GM19455 (cell line): ENCODE results near the gene ABLIM2.

Source experiments
- ATAC-seq: cut with Tn5 transposase; IDR thresholded peaks from one replicate; pipeline ENCODE4 v1.9.1; 2021; ENCODE audit not compliant: unreplicated experiment

ABLIM2 gene

DNA sequence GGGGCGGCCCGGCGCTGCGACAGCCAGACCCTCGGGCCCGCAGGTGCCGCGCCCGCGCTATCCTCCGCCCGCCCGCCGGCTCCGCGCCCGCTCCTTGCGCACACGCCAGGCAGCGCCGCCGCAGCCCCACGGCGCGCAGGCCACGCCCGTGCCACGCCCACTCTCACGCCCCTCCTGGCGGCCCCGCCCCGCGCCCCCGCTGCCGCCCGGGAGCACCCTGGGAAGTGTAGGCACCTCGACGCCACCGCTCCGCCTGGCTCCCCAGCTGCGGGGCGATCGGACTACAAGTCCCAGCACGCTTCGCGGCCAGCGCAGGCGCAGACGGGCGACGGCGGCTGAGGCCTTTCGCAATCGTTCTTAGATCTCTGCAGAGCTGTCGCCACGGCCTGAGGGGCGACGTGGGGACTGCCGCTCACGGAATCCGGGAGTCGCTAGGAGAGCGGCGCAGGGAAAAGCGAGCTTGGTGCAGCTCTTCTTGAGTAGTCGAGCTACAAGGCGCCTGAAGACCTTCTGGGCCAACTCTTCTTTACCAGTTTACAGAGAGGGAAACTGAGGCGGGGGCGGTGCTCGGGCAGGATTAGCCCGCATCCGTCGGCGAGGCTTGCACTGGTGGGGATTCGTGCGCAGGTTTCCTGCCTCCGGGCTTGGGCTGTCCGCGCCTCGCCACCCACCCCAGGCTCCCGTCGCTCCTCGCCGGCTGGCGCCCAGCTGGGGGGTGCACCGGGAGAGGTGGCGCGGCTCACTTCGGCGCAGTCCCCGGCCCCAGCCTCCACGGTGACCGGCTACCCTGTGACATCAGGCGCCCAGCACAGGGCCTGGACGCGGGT is at the start of gene ABLIM2:
ABLIM2 (minus strand) TSS at position 104 of the 827 bp plus-strand sequence. CDS start 124 bp downstream, outside the sequence.
- ATAC-seq: peak; percentile 96

DNA sequence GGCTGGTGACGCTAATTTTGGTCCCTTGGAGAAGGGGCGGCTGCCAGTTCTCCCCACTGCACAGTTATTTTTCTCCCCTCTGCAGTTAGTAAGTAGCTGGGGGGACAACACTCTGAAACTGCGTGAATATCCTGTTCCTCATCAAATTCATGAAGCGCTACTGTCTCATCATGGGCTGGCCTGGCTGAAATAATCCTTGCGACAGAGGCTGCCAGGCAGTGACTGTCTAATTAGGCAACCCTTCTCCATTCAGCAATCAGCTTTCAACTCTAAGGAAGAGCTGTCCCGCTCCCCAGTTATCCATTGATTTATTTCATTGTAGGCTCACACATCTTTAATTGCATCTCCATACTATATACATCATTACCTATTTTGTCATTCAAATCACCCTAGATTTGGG is 48.7 kb upstream of the ABLIM2 start:
- ATAC-seq: no peak

DNA sequence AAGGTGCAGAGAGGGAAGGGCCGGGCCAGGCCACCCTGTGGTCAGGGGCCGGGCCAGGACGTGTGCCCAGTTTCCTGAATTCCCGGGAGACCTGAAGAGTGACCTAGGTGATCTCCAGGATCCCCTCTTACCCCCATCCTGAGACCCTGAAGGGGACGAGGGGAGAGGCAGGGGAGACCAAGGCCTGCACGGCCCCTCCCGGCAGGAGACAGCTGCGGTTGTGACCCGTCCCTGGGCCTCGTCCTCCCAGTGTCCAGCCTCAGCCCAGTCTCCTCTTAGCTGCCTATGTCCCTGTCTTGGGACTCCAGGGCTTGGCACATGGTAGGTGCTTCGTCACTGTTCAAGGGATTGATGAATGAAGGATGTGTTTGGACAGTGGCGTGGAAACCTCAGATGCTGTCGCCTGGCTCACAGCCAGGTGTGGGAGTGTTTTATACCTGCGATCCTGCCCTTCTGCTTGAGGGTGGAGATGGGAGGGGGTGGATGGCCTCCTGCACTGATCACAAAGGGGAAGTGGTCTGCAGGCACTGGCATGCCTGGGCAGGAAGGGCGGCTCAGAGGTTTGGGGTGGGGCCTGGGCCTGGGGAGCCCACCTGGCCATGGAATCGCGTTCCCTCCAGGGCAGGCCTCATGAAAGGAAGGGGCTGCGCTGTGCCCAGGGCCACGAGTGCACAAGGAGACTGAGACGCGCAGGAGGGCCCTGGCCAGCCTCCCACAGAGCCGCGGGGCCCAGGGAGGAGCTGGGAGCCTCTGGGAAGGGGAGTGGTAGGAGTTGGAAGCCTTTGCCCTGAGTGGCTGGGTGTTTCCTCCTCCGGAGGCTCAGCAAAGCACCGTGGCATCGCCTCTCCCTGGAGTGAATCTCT is 47.4 kb upstream of the ABLIM2 start:
- no peak for ATAC-seq

DNA sequence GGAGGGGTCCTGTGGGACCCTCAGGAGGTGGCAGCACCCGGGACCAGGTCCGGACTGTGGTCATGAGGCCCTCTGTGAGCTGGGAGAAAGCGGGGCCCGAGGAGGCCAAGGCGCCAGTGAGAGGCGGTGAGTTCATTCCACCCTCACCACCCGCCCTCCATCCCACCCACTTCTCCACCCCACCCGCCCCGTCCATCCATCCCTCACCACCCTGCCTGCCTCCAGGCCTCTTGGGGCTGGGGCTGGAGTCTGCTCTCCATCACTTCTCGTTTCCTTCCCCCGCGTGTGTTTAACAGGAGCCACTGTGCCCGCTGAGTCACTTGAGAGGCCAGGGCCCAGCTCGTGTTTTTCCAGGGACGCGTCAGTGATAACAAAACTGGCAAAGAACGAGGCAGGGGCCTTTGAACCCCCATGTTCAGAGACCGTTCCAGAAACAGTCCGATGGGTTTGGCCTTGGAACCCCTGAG is 46.7 kb upstream of the ABLIM2 start:
- no peak for ATAC-seq

DNA sequence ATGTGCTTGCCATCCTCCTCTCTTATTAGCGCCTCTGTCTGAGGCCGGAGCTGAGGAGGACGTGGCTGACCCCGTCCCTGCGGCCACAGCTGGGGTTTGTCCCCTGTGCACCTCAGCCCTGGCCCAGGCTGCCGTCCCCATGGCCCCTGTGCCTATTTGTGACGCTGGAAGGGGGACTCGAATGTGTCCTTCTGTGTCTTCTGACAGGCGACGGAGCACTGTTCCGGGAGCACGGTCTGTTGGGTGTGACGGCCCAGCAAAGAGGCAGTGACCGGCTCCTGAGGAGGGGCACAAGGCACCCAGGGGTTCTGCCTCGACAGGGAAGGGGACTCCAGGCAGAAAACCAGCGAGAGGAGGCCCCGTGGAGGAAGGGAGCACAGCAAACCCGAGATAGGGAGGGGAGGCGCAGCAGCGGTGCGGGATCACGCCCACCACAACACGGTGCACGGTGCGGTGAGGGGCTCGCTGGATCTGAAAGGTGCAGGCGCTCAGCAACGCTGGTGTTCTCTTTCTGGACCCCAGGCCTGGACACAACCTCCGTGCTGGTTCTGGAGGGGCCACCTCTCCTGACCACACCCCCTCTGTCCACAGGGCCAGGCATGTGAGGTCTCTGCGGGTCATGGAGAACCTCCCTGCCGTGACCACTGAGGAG is 46.1 kb upstream of the ABLIM2 start:
- ATAC-seq: no peak

DNA sequence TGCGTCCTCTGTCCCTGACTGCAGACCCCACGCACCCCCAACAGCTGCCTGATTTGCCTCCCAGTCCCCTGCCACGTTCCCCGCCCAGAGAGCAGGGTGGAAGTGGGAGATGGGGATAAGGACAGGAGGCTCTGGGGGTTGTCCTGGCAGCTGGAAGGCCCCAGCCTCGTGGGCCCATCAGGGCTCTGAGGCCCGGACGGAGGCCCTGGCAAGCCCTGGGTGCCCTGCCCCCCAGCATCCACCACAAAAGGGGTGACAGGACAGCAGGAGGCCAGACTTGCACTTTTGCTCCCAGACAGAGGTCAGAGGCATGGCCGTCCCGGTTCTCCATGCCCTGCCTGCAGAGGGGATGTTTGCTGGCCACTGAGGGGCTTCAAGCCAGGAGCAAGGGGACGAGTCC is 45.2 kb upstream of the ABLIM2 start:
- ATAC-seq: no peak

DNA sequence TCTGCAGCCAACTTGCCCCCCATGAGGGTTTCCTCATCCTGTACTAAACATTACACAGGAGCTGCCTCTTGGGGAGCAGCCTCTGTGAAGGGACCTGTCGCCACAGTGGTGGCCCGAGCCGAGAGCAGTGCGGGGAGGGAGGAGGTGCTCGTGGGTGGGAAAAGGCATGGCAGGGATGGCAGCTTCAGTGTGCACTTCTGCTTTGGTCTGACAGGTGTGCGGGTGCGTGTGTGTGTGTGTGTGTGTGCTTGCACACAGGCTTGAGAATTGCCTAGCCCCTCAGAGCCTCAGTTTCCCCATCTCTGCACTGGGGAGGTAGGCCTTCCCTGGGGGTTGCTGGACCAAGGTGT is 44.4 kb upstream of the ABLIM2 start:
- ATAC-seq: no peak

DNA sequence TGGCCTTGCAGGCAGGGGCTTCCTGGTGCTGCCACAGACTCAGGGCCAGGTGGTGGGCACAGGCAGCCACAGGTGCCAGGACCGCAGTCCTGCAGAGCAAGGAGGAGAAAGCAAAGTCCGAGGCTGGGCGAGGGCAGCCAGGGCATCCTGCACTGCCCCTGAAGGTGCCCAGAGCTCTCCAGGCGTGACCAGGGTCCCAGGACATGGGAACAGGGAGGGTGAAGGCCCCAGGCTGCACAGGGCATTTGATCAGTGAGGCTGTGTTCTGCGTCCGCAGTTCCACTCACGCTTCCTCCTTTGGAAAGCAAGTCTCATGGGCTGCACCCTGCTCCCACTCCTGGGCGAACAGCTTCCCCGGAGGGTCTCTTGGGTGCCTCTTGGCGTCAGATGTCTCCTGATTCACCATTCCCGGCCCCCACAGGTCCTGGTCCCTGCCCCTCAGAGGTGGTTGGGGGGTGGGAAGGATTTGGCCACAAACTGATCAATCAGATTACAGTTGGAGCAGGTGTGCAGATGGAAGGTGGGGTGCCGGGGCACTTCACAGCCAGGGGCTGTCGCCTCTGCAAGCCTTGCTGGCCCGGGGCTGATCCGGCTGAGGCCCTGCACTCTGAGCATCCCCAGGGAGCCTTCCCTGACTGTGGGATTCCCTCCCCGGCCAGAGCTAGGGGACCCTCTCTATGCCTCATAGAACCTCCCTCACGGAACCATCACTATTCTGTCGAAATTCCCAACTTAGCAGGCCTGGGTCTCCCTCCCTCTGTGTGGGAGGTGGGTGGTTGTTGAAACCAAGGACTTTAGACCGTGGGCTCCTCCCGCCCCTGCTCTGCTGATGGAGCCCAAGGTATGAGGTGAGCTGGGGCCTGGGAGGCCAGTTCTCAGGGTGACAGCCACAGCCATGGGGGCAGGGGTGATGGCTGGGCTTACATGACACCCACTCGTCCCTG is 43.8 kb upstream of the ABLIM2 start:
- no peak for ATAC-seq

DNA sequence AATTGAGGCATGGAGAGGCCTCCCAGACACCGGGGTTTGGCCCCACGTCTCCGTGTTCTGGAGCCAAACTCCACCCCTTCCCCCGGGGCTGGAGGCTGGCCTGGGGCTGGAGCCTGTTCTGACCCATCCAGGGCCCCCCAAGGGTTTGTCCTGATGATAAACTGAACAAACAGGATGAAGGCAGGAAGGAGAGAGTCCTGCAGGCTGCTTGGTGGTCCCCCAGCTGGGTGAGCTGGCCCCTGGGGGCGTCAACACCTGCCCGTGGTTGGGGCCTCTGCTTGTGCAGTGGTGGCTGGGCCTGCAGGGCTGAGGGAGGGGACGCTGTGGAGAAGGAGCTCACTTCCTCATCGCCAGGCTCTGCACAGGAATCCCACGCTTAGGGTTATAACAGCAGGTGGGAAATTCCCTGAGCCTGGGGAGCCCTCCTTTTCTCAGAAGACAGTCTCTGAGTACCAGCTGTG is 42.7 kb upstream of the ABLIM2 start:
- ATAC-seq: no peak

DNA sequence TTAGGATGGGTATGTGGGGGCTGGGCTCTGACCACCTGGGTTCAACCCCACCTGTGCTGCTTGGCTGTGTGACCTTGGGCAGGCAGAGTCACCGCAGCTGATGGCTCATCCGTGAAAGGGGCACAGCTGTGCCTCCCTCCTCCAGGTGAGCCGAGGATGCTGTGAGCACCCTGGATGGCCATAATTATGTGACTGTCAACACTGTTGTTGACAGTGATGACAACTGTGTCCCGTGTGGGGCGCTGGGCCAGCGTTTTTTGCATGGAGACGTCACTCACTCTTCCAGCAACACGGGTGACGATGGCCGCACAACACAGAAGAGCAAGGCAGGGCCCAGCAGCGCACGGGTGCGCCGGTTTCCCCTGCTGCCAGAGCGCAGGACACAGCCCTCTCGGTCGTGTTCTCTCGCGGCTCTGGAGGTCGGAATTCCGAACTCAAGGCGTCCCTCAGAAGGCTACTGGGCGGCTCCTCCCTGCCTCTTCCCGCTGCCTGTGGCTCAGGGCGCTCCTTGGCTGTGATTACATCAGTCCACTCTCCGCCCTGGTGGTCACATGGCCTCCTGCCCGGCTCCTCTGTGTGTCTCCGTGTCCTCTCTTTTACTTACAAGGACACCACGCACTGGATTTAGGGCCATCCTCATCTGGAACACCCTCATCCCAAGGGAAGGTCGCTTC is 41.8 kb upstream of the ABLIM2 start:
- no peak for ATAC-seq

DNA sequence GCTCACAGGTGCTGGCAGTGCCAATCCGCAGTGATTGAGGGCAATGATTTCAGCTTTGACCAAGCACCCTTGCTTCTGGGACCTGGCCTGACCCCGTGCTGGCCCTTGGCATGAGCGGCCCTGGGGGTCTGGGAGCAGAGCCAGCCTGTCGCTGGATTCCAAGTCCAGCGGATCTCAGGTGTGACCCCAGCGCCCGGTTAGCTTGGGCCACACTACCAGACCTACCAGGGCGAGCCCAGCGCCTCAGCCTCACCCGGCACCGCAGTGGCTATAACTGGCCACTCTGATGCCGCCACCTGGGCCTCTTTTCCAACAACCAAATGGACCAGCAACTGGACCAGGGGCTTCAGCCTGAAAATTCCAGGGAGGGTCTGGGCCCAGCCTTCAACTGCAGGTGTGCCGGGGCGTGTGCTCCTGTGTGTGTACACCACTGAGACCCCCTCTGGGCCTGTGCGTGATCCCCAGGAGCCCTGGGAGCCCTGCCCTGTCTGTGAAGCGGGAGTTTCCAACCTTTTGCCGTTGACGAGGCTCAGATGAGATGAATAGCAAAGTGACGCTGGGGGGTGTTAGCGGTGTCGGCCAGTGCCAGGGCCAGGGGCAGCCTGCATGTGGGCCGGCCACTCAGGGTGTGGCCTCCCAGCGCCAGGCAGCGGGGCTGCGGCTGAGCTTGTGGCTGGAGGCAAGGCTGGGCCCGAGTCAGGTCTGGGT is 41.1 kb upstream of the ABLIM2 start:
- no peak for ATAC-seq

DNA sequence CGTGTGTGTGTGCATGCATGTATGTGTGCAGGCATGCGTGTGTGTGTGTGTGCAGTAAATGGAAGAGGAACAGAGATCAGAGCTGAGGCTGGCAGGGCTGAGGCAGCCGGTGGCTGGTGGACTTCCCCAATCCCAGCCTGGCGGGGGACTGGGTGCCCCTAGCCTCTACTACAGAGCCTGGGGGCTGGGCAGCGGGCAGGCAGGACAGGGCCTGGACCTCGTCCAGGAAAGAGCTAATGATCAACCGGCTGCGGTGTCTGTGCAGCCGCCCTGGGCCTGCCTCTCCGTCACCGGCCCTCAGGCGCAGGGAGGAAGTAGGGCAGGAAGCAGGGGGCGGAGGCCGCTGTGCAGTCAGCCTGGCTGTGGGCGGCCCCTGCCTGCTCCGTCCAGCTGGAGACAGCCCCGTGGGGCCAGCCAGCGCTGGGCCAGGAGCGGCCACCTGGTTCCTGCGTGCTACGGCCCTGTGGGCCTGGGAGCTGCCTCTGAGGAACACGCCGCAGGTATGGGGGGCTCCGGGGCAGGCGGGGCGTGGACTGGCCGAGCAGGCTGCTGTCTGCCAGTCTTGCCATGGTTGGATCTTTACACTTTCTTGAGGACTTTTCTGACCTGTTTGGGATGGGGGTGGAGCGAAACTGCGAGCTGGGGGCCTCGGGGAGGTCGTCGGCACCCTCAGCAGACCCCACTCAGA is 40.4 kb upstream of the ABLIM2 start, which contains the start of gene SH3TC1:
SH3TC1 (plus strand) TSS at position 385 of the 688 bp plus-strand sequence. CDS start 5,905 bp downstream, outside the sequence.
- peak; percentile 74 for ATAC-seq

DNA sequence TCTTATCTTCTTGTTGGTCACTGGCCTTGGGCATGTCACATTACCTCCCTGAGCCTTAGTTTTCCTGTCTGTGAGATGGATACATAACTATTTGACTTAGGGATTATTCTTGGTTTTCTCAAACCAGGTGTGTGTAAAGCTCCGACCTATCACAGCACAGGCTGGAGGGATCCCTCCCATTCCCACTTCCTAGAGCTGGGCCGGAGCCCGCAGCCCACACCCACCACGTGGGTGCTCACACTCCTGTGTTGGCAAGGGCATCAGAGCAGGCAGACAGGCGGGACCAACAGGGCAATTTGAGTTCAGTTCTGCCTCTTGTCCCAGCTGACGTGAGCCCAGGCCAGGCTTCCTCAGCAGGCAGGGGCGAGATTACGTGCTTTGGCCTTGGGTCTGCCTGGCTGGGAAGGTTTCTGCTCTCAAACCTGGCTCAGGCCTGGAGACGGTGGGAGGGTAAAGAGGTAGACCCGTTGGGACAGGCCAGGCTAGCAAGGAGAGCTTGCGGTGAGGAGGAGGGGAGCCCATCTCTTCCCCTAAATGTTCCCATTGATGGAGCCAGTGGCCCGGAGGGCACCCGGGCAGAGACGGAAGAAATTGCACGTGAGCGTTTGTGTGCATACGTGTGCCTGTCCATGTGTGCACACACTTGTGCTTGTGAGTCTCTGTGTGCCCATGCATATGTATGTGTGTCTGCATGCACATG is 39.7 kb upstream of the ABLIM2 start:
- ATAC-seq: no peak

DNA sequence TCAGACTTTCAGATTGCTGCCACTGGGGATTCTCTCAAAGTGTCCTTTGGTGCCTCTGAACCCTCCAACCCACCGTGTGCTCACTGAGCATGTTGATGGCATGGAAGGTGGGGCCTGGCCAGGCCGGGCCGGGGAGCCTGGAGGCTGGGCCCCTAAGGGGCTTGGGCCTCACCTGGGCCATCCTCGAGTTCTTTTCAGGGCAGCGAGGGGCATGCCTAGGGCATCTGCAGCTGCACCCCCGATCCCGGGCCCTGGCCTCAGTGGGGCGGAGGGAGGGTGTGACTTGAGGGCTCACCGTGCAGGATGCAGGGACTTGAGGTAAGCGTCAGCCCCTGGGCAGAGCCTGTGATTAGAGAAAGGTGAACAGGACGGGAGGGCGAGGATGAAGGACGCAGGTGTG is 38.9 kb upstream of the ABLIM2 start:
- ATAC-seq: no peak

DNA sequence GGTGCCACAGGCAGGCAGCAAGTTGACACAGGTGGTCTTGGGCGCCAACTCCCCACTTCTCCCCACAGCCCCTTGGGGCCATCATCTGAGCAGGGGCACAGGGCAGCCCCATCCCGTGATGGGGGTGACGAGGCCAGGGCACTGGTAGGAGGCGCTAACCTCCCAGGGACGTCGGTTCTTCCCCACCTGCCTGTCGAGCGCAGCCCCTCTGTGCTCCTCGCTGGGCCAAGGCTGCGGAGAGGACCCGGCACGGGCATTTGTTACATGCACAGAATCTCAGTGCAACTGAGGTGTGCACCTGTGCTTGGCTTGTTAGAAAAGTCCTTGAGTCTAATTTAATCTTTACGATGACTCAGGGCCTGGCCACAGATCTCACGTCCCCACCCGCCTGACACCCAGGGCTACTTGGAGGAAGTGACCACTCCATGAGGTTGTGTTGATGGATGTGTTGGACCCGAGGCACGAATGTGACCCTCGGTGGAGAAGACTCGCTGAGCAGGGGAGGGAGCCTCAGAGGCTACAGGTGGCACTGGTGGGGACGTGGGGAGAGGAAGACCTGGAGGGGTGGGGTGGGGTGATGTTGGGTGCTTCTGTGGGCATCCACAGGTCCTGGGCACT is 37.3 kb upstream of the ABLIM2 start:
- ATAC-seq: no peak

DNA sequence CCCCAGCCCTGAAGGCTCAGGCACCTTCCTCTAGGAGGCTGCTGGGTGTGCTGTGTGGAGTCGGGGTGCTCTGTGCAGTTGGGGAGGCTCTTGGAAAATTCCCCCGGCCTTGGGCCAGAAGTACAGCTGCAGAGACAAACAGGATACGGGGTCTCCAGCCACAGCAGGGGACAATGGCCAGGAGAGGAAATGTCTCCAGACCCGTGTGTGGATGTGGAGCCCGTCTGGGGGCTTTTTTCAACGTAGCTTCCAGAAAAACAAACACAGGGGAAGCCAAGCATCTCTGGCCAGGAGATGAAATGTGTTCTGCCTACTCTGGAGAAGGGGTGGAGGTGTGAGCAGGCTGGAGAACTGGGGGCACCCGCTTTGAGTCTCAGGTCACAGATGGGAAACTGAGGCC is 36.8 kb upstream of the ABLIM2 start:
- no peak for ATAC-seq
